ENCODE measurements around the gene PRCD. TPM values are rescaled to one million over a fixed set of nuclear protein-coding genes. Genes with fewer than 3 reads are reported as not detected.
A peak's percentile ranks its signal among the peaks of the same experiment; 100 is the strongest.
"Not testable (repeated sequence)": the region's sequence is repeated elsewhere in the genome, so short reads cannot be mapped to it uniquely, and the experiment has no call there.

The PRCD gene
- polyA plus RNA-seq, 1 of the 3 experiments (the other 2 are of a cell fraction), result 2.2 TPM

DNA sequence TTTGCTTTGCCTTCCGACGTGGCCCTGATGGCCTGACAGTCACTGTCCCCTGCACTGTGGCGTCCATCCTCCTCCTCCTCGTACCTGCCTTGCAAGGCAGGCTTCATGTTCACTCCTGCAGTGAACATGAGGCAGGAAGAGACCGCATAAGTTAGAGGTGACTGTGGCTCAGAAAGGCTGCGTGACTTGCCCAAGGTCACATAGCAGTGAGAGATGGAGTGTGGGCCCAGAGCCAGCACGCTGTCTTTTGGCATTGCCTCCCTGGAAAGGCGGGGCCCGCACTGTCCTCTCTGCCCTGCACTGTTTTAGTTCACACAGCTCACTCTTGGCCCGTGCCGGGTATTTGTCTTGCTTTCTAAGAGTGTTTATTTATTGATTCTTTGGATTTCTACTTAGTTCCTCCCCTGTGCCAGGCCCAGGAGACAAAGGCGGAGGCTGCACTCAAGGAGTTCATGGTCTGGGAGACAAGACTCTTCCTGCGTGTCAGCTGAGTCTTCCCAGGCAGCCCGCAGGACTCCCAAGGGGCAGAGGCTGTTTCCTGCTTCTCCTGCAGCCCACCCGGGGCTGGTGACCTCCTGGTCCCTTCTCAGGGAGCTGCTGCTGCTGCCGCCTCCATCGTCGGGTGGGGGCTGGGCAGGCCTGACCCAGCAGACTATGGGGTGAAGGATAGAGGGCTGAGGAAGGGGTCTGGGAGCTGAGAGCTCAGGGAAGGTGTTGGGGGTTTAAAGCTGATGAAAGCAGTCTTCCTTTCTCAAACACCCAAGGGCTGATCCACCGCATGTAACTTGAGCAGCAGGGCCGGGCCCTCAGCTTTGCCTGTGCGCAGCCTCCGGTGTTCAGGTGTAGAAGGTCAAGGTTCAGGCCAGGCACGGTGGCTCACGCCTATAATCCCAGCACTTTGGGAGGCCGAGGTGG, 15.0 kb upstream of the PRCD start:
- Histone ChIP-seq H3K79me2 (ENCODE audit: insufficient read depth) (no peaks in the 10 kb centered on the region), H3F3A (replicated peaks; ENCODE audit: insufficient read depth) (peaks cover 19% of the 10 kb centered on the region), H3K4me1 (ENCODE audit: control insufficient read depth in 1 of 2, insufficient read depth in 2 of 2, low read depth in 1 of 2, low read length in 1 of 2) (peaks cover 9 to 41% of the 10 kb centered on the region in 2 experiments; a peak in 3 of 4 replicates), H3K27me3 (ENCODE audit: insufficient read depth) (peaks cover 12% of the 10 kb centered on the region; the same call in 1 of the 2 replicates), H3K27ac (ENCODE audit: low read depth in 2 of 2, low read length in 1 of 2) (peak overlapping the region in 1 of 2 experiments; percentile 25; a peak in 2 of 4 replicates), H3K9me2 (no peaks in the 10 kb centered on the region), H3K36me3 (replicated peaks in 1 of 2; ENCODE audit: control insufficient read depth in 1 of 2, insufficient read depth in 2 of 2, low read length in 1 of 2) (no peaks in the 10 kb centered on the region), H2AFZ (ENCODE audit: low read depth) (no peak overlapping the region), H3K9me3 (no peaks in the 10 kb centered on the region), H3K9ac (no peak overlapping the region), H3K4me3 (ENCODE audit: low read depth in 2 of 2, low read length in 1 of 2) (no peak overlapping the region), H4K20me1 (ENCODE audit: insufficient read depth) (no peaks in the 10 kb centered on the region), H3K4me2 (no peak overlapping the region)
- TF ChIP-seq CHD2 (IDR thresholded peaks at IDR 0.05; ENCODE audit: low read length, partially characterized antibody) (peak; percentile 20), POLR2AphosphoS5 (IDR thresholded peaks at IDR 0.05; ENCODE audit: low read depth, low read length) (no peak)
- no peak for DNase-seq
- ChIA-PET POLR2A (interaction anchor here (0.9 to 3.8 kb wide), 6 partner anchors 8 to 157 kb away, joined by 3 to 69 read pairs (median 4); partner anchors contain the start of gene PRCD), CTCF (interaction anchor here (1.0 to 22.2 kb wide), 17 partner anchors 15 to 1840 kb away, joined by 3 to 679 read pairs (median 16); partner anchors contain the start of genes CYGB, MXRA7, PRCD and RHBDF2)
- 81% methylated on average over 20 of the region's 25 CpGs for WGBS (ENCODE audit: low lambda C conversion rate)

- H3K36me3 ChIP-seq (replicated peaks in 1 of 2; ENCODE audit: control insufficient read depth in 1 of 2, insufficient read depth in 2 of 2, low read length in 1 of 2); H3K27me3 ChIP-seq (ENCODE audit: insufficient read depth); H3K79me2 ChIP-seq (ENCODE audit: insufficient read depth); H3K9me3 ChIP-seq; H2AFZ ChIP-seq (ENCODE audit: low read depth); H3K4me3 ChIP-seq (ENCODE audit: low read depth in 2 of 2, low read length in 1 of 2); H3K9ac ChIP-seq; H3K27ac ChIP-seq (ENCODE audit: low read depth in 2 of 2, low read length in 1 of 2); H3K9me2 ChIP-seq; H4K20me1 ChIP-seq (ENCODE audit: insufficient read depth); H3K4me2 ChIP-seq; DNase-seq: not testable (repeated sequence)
- ChIA-PET CTCF (interaction anchor here (1.0 to 22.2 kb wide), 9 partner anchors 14 to 1839 kb away, joined by 3 to 679 read pairs (median 8); partner anchors contain the start of genes CYGB and PRCD), POLR2A (interaction anchor here (0.9 to 3.8 kb wide), 4 partner anchors 15 to 32 kb away, joined by 3 to 69 read pairs (median 5); partner anchors contain the start of gene PRCD)
- Histone ChIP-seq H3F3A (replicated peaks; ENCODE audit: insufficient read depth) (peaks cover 19% of the 10 kb centered on the region), H3K4me1 (ENCODE audit: control insufficient read depth in 1 of 2, insufficient read depth in 2 of 2, low read depth in 1 of 2, low read length in 1 of 2) (peaks cover 13 to 47% of the 10 kb centered on the region in 2 experiments; a peak in 3 of 4 replicates)
- 83% methylated on average over 8 of the region's 8 CpGs for WGBS (ENCODE audit: low lambda C conversion rate)
These were observed 14.4 kb upstream of the PRCD start for GRCh38 chr17:76525513-76525833.

GRCh38 chr17:76527016-76527415, 12.8 kb upstream of the PRCD start:
- 89% methylated on average over 9 of the region's 9 CpGs for WGBS (ENCODE audit: low lambda C conversion rate)

More at GRCh38 chr17:76527016-76527415, 12.8 kb upstream of the PRCD start:
- DNase-seq, result peak; percentile 32
- not testable (repeated sequence) for H3K4me3 ChIP-seq (ENCODE audit: low read depth in 2 of 2, low read length in 1 of 2); H3K36me3 ChIP-seq (replicated peaks in 1 of 2; ENCODE audit: control insufficient read depth in 1 of 2, insufficient read depth in 2 of 2, low read length in 1 of 2); H3K79me2 ChIP-seq (ENCODE audit: insufficient read depth); H3K4me2 ChIP-seq; H4K20me1 ChIP-seq (ENCODE audit: insufficient read depth); H3K9ac ChIP-seq; H3K9me2 ChIP-seq; H2AFZ ChIP-seq (ENCODE audit: low read depth); H3K9me3 ChIP-seq; H3K27me3 ChIP-seq (ENCODE audit: insufficient read depth)
- Histone ChIP-seq H3F3A (replicated peaks; ENCODE audit: insufficient read depth) (peaks cover 19% of the 10 kb centered on the region), H3K4me1 (ENCODE audit: control insufficient read depth in 1 of 2, insufficient read depth in 2 of 2, low read depth in 1 of 2, low read length in 1 of 2) (peaks cover 13 to 63% of the 10 kb centered on the region in 2 experiments; a peak in 3 of 4 replicates), H3K27ac (ENCODE audit: low read depth in 2 of 2, low read length in 1 of 2) (peak overlapping the region in 1 of 2 experiments; percentile 89; a peak in 1 of 4 replicates)
- CTCF ChIA-PET, result interaction anchor here (1.6 to 12.4 kb wide), 5 partner anchors 15 to 97 kb away, joined by 7 to 309 read pairs (median 25); partner anchors contain the start of genes CYGB and PRCD
- POLR2A ChIA-PET, result interaction anchor here (0.9 to 11.2 kb wide), 3 partner anchors 13 to 24 kb away, joined by 4 to 245 read pairs (median 9); partner anchors contain the start of gene PRCD

Data from SK-N-SH (cell line).